Coronary artery (tissue), 2 donors: Measurements from ENCODE around the gene MRPS34.

Experiments
- DNase-seq: peaks from one replicate; pipeline ENCODE4 v3.0.0-alpha.2; 2017; ENCODE audit warnings: low spot score
- H3K27ac ChIP-seq, 2 donors: fragments of 200-600 bp; sonication (generic); one replicate each; pipeline ENCODE4 v1.5.1; 2016 to 2019
- H3K4me3 ChIP-seq: fragments of 200-600 bp; sonication (generic); 2 replicates; pipeline ENCODE4 v1.5.1; 2016; ENCODE audit warnings: mild to moderate bottlenecking, moderate library complexity
- CTCF ChIP-seq: fragments of 200-600 bp; sonication (generic); IDR thresholded peaks from one replicate; pipeline ENCODE4 v1.5.1; 2019; ENCODE audit warnings: antibody characterized with exemption

The MRPS34 gene

GRCh38 chr16:1757714-1758461 lies 15.0 kb downstream of the MRPS34 start:
- no peak for DNase-seq
- Histone ChIP-seq H3K4me3 (no peak overlapping the region), H3K27ac (no peak overlapping the region)
- TF ChIP-seq CTCF: no peak

- Histone ChIP-seq H3K4me3 (no peak overlapping the region), H3K27ac (no peak overlapping the region)
- TF ChIP-seq CTCF: no peak
- DNase-seq: no peak
Measured at GRCh38 chr16:1754204-1754603, 18.7 kb downstream of the MRPS34 start.

GRCh38 chr16:1752853-1753252 lies 20.1 kb downstream of the MRPS34 start:
- no peak for DNase-seq
- no peak for TF ChIP-seq CTCF
- Histone ChIP-seq H3K4me3 (no peak overlapping the region), H3K27ac (no peak overlapping the region)

- H3K4me3 ChIP-seq: no peak overlapping the region
- no peak for TF ChIP-seq CTCF
- H3K27ac ChIP-seq: no peak overlapping the region
- no peak for DNase-seq
Measured at GRCh38 chr16:1751946-1752345, 21.0 kb downstream of the MRPS34 start.

- TF ChIP-seq CTCF: no peak
- no peak overlapping the region for H3K4me3 ChIP-seq
- no peak for DNase-seq
- H3K27ac ChIP-seq: no peak overlapping the region
Measured at GRCh38 chr16:1749152-1750117, 23.5 kb downstream of the MRPS34 start.

GRCh38 chr16:1747934-1748333 lies 25.0 kb downstream of the MRPS34 start:
- DNase-seq: no peak
- Histone ChIP-seq H3K27ac (no peak overlapping the region), H3K4me3 (no peak overlapping the region)
- no peak for TF ChIP-seq CTCF
